ENCODE measurements around the gene TSR3. TPM values are rescaled to one million over a fixed set of nuclear protein-coding genes. Genes with fewer than 3 reads are reported as not detected.

TSR3 gene
- total RNA-seq, 1 donor from 2014 or later: 42.6 TPM

DNA sequence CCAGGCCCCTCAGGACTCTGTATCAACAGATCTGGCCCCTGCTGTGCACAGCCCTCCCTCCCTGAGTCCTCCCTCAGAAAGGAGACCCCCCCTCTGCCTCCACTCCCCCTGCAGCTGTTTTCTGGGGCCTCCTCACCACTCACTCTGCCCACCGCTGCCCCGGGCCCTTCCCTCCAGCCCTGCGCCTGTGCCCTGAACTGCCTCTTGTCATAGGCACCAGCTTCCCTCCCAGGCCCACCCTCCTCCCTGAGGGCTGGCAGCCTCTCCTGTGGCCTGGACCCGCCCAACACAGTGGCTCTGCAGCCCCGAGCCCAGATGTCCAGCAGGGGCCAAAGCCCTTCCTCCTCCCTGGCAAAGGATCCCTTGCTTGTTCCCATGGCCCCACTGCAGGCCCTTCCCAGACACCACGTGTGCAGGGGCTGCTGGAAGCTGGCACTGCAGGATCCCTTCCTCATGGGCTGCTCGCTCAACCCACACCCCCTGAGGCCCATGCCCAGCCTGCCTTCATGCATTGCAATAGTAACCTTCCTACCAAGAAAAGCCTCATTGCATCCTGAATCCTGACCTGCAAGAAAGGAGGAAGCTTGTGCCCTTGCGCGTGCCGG is 25.8 kb upstream of the TSR3 start:
- ATAC-seq: no peak

DNA sequence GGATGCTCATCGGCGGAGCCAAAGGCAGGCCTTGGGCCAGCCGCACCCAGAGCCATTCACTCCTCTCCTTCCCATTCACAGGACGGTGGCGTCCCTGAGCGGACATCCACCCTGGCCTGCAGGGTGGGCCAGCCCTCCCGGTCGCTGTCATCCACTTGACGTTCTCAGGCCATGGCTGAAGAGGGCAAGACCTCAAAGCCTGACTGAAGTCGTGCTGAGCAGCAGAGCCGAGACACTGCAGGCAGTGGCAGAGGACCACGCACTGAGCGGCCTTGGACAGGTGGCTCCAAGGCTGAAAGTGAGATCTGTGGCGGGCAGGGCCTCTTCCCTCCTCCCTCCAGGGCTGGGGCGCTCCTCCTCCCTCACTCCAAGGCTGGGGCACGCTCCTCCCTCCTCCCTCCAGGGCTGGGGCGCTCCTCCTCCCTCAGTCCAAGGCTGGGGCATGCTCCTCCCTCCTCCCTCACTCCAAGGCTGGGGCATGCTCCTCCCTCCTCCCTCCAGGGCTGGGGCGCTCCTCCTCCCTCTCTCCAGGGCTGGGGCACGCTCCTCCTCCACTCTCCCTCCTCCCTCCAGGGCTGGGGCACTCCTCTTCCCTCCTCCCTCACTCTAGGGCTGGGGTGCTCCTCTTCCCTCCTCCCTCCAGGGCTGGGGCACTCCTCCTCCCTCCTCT is 24.2 kb upstream of the TSR3 start:
- ATAC-seq: peak; percentile 3

DNA sequence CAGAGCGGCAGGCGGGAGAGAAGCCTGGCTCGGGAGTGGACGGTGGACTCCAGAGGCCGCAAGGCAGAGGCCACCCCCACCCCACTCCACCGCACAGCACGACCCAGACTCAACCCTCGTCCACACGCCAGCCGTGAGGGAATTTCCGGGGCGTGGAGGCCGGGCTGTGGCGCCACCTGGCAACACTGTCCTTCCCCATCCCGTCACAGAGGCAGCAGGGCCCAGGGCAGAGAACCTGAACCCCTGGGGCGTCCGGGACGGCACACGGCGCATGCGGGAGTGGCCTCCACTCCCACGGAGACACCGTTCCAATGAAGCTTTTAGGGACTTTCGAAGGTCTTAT is 23.6 kb upstream of the TSR3 start:
- no peak for ATAC-seq

DNA sequence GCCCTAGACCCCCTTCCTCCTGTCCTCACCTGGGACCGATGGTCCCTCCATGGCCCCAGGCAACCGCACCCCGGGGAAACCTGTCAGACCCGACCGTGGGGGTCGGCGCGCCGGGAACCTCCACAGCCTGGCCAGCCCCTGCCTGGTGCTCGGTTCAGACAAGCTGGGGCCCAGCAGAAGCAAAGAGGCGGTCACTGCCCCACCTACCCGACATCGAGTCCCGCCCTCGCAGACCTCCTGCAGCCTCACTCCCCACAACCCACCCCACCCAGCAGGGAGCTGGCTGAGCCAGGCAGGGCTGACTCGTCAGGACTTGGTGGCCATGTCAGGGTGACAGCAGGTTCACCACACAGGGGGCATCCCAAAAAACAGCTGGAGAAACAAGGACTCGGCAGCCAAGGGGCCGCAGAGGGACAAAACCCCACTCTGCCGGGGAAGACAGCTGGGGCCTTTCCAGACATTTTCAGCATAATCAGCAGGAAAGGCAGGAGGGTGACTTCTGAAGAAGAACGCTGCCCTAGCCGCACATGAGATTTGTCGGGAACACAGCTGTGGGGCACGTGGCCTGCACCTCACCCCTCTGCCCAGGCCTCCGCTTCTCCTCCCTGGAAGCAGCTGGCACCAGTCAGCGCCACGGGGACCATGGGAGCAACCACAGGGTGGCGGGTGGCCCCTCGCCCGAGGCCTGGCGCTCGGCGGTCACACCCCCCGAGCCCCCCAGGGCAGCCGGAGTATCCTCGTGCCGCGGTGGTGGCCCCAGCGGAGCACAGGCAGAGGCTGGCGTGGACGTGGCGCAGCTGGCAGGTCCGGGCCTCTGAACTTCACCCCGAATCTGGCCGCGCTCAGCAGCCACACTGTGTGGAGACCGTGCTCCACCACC is 23.0 kb upstream of the TSR3 start:
- no peak for ATAC-seq

DNA sequence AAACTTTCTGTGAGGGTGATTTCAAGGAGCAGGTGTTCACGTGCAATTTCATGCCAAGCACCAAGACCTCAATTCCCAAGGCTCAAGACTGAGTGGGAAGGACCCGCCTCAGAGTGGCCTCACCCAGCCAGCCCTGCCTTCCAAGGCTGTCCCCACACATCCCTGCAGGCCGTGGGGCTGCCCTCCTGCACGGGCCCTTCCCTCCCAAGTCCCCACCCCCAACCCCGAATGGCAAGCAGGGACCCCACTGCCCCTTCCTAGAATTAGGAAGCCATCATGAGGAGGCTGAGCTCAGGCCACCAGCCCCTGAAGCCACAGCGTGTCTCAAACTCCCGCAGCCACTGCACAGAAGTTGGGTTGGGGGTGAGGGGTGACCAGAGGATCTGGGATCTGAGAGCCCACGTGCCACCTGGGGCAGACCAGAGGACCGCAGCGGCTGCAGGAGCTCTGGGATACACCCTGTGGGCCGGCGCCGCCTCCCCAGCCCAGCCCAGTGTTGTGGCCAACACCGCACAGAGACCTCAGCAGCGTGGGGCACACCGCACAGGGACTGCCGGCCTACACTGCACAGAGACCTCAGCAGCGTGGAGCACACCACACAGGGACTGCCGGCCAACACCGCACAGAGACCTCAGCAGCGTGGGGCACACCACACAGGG is 20.7 kb upstream of the TSR3 start:
- ATAC-seq: no peak

DNA sequence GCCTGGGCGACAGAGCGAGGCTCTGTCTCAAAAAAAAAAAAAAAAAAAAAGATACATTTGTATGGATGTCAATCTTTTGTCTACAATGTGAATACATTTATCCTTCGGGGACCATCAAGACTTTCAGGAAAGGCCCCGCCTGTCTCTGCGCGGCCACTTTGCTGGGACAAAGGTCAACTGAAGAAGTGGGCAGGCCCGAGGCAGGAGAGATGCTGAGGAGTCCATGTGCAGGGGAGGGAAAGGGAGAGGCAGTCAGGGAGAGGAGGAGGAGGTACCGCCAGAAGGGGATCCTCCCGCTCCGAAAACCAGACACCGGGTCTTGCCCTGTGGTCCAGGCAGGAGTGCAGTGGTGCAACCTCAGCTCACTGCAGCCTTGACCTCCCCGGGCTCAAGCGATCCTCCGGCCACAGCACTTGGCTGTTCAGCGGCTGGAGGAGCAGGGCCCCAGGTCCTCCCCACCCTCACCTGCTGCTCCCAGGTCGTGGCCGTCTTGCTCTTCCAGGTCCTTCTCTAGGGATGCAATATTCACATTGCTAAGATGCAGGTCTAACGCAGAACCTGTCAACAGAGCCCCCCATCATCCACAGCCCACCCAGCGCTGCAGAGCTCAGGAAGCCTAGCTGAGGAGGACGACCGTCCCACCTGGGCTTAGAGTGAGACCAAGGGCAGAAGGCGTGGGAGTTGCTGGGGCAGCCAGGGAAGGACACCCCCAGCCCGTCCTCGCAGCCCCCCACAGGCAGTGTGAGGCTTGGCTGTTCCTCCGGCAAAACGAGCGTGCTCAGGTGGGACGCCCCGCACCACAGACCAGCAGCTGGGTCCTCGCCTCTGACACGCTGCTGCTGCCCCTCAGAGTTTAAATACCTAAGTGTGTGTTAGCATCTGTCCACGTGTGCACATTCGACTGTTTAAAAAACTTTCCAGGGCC is 19.6 kb upstream of the TSR3 start:
- ATAC-seq: no peak

DNA sequence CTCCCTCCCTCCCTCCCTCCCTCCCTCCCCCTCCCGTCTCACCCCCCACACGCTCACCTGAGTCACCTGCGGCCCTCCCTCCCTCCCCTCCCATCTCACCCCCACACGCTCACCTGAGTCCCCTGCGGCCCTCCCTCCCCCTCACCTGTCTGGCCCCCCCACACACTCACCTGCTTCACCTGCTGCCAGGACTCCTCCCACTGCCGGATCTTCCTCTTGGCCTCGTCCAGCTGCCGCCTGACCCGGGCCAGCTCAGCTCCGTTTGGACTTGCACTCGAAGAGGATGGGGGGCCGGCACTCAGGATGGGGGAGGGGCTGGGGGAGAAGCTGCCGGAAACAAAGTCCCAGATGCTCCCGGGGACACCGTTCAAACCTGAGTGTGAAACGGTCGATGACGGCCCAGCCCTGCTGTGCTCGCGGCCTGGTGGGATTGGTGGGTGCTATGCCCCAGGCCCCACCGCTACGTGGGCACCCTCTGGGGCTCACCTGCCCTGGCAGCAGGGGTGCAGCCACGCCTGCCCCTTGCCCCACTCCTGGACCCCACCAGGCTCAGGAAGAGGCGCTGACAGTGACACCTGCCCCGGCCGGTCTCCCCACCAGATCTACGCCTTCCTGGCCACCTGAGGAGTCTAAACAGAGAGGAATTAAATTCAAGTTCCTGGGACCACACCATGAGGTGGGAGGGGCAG is 16.0 kb upstream of the TSR3 start:
- no peak for ATAC-seq

DNA sequence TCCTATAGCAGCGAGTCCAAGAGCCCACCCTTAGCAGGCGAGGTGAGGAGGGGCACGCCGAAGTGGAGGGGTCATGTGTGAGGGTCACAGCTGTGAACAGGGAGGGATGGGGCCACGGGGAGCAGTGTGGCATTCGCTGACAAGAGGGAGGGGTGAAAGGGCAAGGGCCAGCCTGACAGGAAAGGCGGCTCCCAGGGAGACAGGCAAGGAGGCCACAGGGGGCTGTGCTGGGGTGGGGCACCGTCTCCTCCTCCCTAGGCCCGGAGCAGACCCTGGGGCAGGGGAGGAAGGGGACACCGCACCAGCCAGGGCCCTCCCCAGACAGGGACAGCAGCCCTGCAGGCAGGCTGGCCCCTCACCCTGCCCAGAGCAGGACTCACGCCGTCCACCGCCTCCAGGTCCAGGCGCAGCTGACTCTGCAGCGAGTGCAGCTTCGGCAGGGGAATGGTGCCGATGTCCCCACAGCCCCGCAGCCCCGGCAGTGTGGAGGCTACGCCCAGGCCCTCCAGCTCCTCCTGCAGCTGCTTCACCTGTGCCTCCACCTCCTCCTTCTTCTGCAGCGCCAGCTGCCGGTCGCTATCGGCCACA is 15.1 kb upstream of the TSR3 start:
- ATAC-seq: no peak

DNA sequence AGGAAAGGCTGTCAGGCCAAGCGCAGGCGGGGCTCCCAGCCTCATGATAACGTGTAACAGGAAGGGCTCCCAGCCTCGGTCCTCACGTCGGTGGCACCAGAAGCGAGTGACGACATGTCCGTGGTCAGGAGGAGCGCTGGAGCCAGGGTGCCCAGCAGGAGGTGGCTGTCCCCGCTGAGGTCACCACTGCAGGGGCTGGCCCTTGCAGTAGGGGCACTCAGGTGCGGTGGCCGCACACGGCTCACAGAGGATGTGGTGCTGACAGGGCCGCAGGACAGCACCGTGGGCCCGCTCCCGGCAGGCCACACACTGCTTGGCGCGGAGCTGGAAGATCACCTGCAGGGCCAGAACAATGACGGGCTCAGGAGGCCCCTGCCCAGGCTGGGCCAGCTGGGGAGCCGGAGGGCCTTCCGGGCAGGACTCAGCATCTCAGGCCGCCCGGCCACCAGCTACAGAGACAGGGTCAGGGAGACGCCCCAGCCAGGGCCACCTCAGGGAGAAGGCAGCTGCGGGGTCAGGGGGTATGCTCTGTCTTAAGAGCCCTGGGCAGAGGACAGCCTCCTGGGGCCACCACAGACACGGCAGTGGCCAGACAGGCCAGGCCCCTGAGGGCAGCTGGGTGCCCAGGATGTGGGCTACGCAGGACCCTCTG is 14.5 kb upstream of the TSR3 start:
- ATAC-seq: no peak

DNA sequence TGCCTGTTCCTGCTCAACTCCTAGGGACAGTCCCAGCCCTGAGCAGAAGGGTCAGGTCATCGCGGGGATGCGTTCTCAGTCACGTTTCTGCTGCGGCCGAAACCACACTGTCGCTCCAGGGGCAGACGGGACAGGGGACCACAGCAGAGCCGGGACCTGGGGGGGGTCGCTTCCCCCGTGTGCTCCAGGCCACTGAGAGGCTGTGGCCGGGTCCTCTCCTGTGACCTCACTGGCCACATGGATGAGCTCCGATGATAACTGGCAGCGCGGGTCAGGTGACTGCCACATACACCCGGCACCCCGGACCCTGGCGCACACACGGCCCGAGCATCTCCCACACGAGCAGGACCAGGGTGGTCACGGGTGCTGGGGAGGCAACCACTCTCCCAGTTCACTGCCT is 12.8 kb upstream of the TSR3 start:
- no peak for ATAC-seq

DNA sequence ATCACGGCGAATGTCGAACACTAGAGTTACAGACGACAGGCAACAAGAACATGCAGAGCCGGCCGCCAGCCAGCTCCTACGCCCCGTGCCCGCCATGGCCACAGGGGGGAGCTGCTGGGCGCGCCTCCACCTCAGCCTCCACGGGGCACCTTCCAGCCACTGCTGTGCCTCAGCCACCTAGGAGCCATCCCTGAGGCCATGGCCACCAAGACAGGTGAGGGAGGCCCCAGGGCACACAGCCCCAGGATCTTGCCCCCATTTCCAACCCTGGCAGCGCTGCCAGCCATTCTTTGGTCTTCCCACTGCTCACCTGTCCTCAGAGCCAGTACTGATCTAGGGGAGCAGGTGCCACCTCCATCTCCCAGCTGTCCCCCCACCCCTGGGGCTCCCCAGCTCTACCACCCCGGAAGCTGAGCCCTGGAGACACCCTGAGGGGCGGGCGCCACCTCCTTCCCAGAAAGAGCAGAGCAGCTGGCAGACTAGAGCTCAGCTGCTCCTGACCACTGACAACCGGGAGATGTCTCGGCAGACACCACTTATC is 11.9 kb upstream of the TSR3 start:
- ATAC-seq: peak; percentile 72

DNA sequence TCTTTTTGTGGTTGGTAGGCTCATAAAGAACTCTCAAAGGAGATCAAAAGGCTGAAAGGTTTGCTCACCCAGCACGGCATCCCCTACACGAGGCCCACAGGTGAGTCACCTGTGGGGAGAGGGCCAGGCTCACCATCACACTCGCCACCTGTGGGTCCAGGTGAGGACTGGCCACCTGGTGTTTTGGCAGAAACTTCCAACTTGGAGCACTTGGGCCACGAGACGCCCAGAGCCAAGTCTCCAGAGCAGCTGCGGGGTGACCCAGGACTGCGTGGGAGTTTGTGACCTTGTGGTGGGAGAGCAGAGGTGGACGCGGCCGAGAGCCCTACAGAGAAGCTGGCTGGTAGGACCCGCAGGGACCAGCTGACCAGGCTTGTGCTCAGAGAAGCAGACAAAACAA is 11.1 kb upstream of the TSR3 start:
- ATAC-seq: no peak

DNA sequence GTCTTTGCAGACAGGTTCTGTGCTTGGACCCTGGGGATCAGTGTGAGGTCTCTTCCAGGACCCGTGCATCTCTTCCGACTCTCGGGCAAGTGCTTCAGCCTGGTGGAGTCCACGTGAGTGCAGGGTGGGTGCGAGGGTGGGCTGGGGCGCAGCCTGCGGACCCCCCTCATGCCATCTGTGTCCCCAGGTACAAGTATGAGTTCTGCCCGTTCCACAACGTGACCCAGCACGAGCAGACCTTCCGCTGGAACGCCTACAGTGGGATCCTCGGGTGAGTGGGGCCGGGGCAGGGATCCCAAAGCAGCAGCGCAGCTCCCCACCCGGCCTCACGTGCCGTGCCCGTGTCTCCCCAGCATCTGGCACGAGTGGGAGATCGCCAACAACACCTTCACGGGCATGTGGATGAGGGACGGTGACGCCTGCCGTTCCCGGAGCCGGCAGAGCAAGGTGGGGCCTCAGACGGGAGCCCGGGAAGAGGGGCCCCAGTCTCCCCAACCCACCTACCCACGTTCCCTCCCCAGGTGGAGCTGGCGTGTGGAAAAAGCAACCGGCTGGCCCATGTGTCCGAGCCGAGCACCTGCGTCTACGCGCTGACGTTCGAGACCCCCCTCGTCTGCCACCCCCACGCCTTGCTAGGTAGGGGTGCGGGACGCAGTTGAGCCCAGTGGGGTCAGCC is 10.1 kb upstream of the TSR3 start:
- ATAC-seq: no peak

DNA sequence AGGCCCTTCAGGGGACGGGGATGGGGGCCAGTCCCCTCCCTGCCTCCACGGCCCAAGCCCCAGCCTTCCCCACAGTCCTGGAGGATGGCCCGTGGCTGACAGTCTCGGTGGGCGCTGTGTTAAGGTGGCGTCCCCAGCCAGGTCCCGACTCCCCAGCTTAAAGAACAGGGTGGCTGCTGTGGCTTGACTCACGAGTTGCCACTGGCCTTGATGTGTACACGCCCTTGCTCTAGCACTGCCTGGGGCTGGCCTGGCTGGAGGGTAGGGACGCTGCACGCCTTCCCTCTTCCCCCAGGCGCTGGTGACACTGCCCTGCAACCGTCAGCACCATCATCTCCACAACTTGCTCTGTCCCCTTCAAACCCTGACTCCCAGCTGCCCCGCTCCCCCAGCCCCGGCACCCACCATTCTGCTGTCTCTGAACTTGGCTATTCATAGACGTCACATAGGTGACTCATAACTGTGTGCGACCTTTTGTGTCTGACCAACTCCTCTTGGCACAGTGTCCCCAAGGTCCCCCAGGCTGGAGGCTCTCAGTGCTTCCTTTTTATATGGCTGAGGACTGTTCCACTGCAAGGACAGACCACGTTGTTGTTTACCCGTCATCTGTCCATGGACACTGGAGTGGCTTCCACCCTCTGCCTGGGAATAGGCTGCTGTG is 6.4 kb upstream of the TSR3 start:
- peak; percentile 29 for ATAC-seq

DNA sequence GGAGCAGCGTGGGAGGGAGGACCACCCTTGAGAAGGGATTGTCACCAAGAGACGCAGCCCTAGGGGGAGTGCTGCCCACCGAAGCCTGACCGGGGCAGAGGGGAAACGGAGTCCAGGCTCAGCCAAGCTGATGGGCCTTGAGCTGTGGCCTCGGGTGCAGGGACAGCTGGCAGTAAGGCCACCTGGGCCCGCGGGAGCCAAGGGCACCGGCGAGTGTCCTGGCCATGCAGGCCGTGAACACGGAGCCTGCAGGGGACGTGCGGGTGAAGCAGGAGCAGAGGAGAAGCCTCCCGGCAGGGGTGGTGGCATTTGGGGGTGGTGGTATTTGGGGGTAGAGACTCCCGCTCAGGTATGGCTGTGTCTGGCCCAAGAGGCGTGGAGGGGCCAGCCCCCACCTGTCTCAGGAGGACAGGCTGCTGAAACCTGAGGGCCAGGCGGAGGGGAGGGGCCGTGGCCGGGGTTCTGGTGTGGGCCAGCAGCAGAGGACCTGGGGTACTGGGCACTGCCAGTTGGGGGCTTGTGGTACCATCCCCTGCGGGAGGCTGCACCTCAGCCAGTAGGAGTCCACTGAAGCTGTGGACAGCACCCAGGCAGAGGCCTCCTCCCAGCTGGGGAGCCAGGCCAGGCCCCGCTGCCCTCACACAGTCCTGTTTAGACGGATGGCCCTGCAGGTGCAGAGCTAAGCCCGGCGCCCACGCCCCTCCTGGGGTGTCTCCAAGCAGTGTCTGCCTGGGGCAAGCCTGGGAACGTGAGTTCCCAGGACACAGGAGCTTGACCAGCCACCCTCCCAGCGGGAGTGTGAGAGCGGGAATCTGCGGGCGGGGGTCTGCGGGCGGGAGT is 4.6 kb upstream of the TSR3 start:
- ATAC-seq: no peak

DNA sequence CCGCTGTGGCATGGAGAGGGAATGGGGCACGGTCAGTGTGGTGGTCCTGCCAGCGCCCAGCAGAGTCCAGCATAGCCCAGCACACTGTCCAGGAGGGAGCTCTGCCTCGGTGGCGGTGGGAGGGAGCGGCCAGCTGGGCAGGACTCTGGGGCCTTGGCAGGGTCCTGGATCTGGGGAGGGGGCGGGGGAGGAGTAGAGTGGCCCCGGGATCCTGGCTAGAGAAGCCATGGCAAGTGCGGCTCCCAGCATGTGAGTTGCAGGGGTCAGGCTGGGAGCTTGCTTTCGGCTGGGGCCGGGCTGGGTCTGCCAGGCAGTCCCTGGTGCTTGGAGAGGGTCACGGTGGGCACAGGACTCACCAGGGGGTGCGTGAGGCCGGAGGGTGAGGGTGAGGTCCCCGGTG is 3.9 kb upstream of the TSR3 start:
- ATAC-seq: no peak

DNA sequence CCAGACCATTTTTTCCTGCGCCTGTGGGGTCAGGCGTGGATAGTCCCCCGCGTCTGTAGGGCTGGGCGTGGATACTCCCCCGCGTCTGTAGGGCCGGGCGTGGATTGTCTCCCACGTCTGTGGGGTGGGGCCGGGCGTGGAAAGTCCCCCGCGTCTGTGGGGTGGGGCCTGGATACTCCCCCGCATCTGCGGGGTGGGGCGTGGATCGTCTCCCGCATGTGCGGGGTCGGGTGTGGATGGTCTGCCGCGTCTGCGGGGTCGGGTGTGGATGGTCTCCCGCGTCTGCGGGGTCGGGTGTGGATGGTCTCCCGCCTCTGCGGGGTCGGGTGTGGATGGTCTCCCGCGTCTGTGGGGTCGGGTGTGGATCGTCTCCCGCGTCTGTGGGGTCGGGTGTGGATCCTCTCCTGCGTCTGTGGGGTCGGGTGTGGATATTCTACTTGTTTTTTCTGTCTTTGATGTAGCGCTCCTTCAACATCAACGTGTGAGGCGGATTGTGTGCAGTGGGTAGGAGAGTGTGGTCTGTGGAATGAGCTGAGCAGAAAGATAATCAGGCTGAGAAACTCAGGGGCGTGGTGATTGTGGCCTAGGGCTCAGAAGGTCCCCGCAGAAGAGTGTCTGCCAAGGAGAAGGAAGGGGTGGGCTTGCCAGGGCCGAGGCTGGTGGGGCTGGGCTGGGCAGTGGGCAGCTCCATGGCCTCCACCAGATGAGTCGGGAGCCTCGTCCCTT is 3.3 kb upstream of the TSR3 start:
- ATAC-seq: no peak

DNA sequence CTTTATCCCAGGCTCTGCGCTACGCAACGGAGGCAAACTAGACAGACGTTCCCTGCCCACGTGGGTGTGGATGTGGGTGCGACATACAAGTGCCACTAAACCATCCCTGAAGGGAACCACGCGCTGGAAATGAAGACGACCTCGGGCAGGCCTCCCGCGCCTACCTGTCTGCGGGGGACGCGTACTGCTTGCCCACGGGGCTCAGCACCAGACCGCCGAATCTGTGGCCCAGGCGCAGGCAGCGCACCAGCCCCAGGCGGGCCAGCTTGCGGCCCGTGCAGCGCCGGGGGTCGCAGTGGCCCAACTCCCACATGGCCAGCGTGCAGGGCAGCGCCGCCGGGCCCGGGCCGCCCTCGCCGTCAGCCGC is 480 bp downstream of the TSR3 start:
- ATAC-seq: peak; percentile 1
